Thoracic aorta endothelial cell (primary cell): ENCODE data around the gene SMIM20. TPM values are rescaled to one million over a fixed set of nuclear protein-coding genes. Genes with fewer than 3 reads are reported as not detected.

ENCODE experiments used
- total RNA-seq: library from RNA; depleted of rRNA; stranded (reverse); fragments of >200 nt; gene quantifications from 2 replicates; pipeline ENCODE4 v1.2.3, GENCODE V29; 2012

Gene SMIM20
- total RNA-seq, result 21.7 and 22.0 TPM in 2 replicates

DNA sequence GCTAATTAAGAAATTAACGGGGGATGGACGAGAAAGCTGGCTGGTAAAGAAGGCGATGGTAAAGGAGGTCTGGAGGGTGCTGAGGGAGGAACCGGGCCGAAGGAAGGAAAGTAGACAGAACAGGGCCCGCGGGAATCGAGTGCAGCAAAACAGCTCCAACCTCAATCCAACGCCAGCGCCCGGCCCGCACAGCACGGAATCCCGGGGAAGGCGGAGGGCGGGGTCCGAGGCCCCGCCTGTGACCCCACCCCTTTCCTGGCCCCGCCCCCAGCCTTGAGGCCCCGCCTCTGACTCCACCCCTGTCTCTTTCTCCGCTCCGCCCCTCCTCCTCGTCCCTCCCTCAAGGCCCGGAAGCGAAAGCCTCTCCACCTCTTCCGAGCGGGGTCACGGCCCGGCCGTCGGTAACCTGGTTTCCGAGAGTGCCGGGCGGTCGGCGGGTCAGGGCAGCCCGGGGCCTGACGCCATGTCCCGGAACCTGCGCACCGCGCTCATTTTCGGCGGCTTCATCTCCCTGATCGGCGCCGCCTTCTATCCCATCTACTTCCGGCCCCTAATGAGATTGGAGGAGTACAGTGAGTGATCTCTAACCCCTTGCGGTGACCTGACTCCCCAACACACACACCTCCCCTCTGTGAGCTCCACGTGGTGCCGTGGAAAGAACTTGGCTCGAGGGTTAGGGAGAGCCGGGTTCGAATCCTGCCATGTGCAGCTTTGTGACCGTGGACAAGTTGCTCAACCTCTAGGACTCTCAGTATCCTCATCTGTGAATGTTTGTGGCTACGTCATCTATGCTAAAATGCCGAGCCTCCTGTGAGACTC, at the start of gene SMIM20:
SMIM20 (plus strand) TSS at position 370 of the 819 bp plus-strand sequence; CDS start at position 464, 94 bp downstream.

Other genes with a start within 250 kb of the SMIM20 start
- gene SEL1L3, start 51.2 kb upstream of the SMIM20 start, total RNA-seq, result 158 and 174 TPM in 2 replicates